Cardiac muscle cell (in vitro differentiated cells and primary cell): ENCODE data around the gene TSPAN2. TPM values are rescaled to one million over a fixed set of nuclear protein-coding genes. Genes with fewer than 3 reads are reported as not detected.
A peak's percentile ranks its signal among the peaks of the same experiment; 100 is the strongest.

Experiments used
- DNase-seq, 2 donors: peaks; one replicate each; pipeline versions ENCODE4 v3.0.0 to v3.0.0-alpha.2; 2010 to 2017; ENCODE audit warnings: low read depth in 1 of 2, low spot score in 1 of 2
- H3K27ac ChIP-seq: fragments of 200-600 bp; sonication (generic); 2 replicates; pipeline ENCODE4 v1.5.1; 2016
- H3K27me3 ChIP-seq: fragments of 200-600 bp; sonication (generic); 2 replicates; pipeline ENCODE4 v1.6.0; 2016; ENCODE audit warnings: control low read depth
- H3K36me3 ChIP-seq: fragments of 200-600 bp; sonication (generic); 2 replicates; pipeline ENCODE4 v1.5.1; 2016; ENCODE audit warnings: control low read depth
- H3K4me1 ChIP-seq: fragments of 200-600 bp; sonication (generic); 2 replicates; pipeline ENCODE4 v1.8.1; 2017; ENCODE audit warnings: low read depth, mild to moderate bottlenecking, mixed run types
- H3K4me3 ChIP-seq: fragments of 200-600 bp; sonication (generic); 2 replicates; pipeline ENCODE4 v1.5.1; 2016; ENCODE audit warnings: mild to moderate bottlenecking
- H3K9me3 ChIP-seq: fragments of 200-600 bp; sonication (generic); 2 replicates; pipeline ENCODE4 v1.5.1; 2017; ENCODE audit warnings: low read depth, mild to moderate bottlenecking, control low read depth
- polyA plus RNA-seq: library from polyadenylated mRNA; unstranded; fragments of >200 nt; fragmentation: Nextera tagmentation; extraction: Ambion mirVana; gene quantifications from 2 replicates; pipeline ENCODE4 v1.2.1, GENCODE V29; 2016
- total RNA-seq: library from RNA; depleted of rRNA; stranded (reverse); fragments of >200 nt; gene quantifications from 2 replicates; pipeline ENCODE4 v1.2.3, GENCODE V29; 2016
- TF ChIP-seq, protein P1 (sequence below): IDR thresholded peaks from 2 replicates; pipeline ENCODE4 v1.5.1; 2012; ENCODE audit warnings: low read depth, mild to moderate bottlenecking, low read length

The TSPAN2 gene
- total and polyA plus RNA-seq, 2 experiments from 2014 or later = 26.6 to 88.0 TPM

DNA sequence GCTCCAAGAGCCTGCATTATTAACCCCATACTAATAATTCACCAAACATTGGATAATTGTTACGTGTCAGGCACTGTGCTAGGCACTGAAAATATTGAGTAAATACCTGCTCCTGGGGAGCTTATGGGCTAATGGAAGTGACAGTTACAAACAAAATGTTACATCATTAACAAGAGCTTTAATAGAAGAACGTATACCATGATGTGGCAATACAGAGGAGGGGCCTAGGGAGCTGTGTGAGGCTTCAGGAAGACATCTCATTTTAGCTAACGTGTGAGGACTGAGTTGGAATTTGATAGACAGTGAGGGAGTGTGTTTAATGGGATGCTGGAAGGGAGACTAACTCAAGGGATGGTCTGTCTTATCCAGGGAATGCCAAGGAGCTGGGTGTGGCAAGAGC lies 16.5 kb upstream of the TSPAN2 start:
- DNase-seq = no peak
- H3K36me3 ChIP-seq = no peaks in the 10 kb centered on the region

DNA sequence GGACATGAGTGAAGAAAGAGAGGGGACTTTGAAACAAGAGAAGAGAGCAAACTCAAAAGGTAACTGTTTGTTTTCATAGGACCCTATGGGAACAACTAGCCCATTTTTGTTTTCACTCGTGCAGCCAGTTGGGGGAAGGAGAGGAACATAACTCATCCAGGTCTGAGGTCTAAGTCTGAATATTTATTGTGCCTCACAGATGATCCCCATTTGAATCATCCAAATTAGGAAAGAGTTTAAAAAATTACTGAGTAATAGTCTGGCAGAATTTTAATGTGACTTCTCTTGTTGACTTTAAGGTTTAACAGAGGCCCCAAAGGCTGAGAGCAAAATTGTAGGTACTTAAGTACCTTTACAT lies 10.4 kb upstream of the TSPAN2 start:
- no peak for DNase-seq
- no peaks in the 10 kb centered on the region for H3K9me3 ChIP-seq
- H3K27me3 ChIP-seq = no peaks in the 10 kb centered on the region
- no peaks in the 10 kb centered on the region for H3K4me1 ChIP-seq
- H3K4me3 ChIP-seq = no peak overlapping the region
- TF ChIP-seq, protein P1, sequence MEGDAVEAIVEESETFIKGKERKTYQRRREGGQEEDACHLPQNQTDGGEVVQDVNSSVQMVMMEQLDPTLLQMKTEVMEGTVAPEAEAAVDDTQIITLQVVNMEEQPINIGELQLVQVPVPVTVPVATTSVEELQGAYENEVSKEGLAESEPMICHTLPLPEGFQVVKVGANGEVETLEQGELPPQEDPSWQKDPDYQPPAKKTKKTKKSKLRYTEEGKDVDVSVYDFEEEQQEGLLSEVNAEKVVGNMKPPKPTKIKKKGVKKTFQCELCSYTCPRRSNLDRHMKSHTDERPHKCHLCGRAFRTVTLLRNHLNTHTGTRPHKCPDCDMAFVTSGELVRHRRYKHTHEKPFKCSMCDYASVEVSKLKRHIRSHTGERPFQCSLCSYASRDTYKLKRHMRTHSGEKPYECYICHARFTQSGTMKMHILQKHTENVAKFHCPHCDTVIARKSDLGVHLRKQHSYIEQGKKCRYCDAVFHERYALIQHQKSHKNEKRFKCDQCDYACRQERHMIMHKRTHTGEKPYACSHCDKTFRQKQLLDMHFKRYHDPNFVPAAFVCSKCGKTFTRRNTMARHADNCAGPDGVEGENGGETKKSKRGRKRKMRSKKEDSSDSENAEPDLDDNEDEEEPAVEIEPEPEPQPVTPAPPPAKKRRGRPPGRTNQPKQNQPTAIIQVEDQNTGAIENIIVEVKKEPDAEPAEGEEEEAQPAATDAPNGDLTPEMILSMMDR = no peak
- no peak overlapping the region for H3K27ac ChIP-seq
- no peaks in the 10 kb centered on the region for H3K36me3 ChIP-seq

More for the DNA sequence above, 16.5 kb upstream of the TSPAN2 start:
- no peaks in the 10 kb centered on the region for H3K9me3 ChIP-seq
- no peak overlapping the region for H3K4me3 ChIP-seq
- no peaks in the 10 kb centered on the region for H3K4me1 ChIP-seq
- TF ChIP-seq, protein P1 = no peak
- H3K27me3 ChIP-seq = no peaks in the 10 kb centered on the region
- no peak overlapping the region for H3K27ac ChIP-seq

DNA sequence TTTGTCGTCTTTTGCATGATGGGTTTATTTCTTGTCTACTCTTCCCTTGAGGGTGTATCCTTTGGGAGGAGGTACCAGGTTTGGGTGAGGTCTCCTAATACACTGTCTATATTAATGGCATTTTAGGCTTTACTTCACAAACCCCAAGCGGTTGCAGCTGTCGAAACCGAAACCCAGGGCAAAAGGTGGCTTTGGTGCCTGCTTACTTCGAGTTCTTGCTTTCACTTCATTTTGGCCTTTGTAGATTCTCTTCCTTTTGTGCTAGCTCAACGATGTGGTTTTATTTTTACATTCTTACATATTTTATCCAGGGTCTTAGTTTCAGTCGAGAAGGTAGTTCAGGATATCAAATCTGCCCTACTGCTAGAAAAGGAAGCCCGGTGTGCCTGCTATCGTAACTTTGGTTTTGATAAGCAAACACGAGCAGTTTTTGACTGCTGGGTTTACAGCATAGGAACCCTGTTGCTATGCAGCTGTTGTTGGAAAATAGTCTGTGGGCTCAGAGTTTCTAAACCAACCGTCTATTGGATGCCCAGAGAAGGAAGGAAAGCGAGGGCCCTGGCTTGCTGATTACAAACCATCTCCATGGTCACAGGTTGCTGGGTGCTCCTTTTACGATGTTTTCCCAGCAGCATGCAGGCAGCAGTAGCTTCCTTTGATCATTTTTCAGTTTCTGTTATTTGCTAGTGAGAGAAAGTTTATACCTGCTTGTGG lies 9.8 kb upstream of the TSPAN2 start:
- TF ChIP-seq, protein P1 = no peak
- H3K27ac ChIP-seq = no peak overlapping the region
- peak in 1 of 2 donors; percentile 52 for DNase-seq

DNA sequence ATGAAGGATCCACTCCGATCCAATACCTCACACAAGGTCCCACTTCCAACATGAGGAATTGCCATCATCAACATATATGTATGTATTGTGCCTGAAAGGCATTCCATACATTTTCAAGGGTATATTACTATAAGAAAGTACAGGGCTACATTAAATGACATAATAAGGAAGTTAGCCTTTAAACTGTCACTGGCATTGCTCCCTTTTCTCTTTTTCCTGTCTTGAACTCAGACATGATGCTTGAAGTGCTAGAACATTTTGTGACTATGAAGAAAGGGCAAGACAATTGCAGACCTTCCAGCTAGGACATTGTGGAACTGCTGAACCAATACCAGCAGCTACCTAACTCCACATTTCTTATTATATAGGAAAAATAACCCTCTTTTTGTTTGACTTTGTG lies 2.9 kb upstream of the TSPAN2 start:
- H3K9me3 ChIP-seq = no peaks in the 10 kb centered on the region
- H3K4me3 ChIP-seq = no peak overlapping the region
- H3K4me1 ChIP-seq = peaks cover 8% of the 10 kb centered on the region
- H3K27ac ChIP-seq = no peak overlapping the region
- H3K36me3 ChIP-seq = no peaks in the 10 kb centered on the region
- DNase-seq = no peak
- no peaks in the 10 kb centered on the region for H3K27me3 ChIP-seq
- TF ChIP-seq, protein P1 = no peak

More for the DNA sequence above, 9.8 kb upstream of the TSPAN2 start:
- no peaks in the 10 kb centered on the region for H3K9me3 ChIP-seq
- no peaks in the 10 kb centered on the region for H3K27me3 ChIP-seq
- H3K4me3 ChIP-seq = no peak overlapping the region
- H3K36me3 ChIP-seq = no peaks in the 10 kb centered on the region
- H3K4me1 ChIP-seq = no peaks in the 10 kb centered on the region

DNA sequence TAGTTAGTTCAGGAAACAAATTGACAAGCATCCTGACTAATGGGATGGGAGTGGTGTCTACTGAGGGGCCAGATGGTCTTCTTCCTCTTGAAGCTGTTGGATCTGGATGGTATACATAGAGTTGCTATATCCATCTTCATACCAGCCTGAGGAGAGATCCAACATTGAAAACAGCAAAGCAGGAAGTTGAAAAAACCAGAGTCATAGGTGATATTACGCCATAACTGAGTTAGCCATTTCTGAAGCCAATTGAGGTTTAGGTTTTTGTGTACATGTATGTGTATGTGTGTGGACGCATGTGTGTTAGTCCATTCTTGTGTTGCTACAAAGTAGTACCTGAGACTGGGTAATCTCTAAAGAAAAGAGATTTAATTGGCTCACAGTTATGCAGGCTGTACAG lies 2.3 kb upstream of the TSPAN2 start:
- Histone ChIP-seq H3K27ac (no peak overlapping the region), H3K4me3 (no peak overlapping the region), H3K9me3 (no peaks in the 10 kb centered on the region), H3K4me1 (peaks cover 8% of the 10 kb centered on the region), H3K27me3 (no peaks in the 10 kb centered on the region), H3K36me3 (no peaks in the 10 kb centered on the region)
- TF ChIP-seq, protein P1 = no peak
- DNase-seq = no peak
